ENCODE results near the gene PPP3CB.

Gene PPP3CB

DNA sequence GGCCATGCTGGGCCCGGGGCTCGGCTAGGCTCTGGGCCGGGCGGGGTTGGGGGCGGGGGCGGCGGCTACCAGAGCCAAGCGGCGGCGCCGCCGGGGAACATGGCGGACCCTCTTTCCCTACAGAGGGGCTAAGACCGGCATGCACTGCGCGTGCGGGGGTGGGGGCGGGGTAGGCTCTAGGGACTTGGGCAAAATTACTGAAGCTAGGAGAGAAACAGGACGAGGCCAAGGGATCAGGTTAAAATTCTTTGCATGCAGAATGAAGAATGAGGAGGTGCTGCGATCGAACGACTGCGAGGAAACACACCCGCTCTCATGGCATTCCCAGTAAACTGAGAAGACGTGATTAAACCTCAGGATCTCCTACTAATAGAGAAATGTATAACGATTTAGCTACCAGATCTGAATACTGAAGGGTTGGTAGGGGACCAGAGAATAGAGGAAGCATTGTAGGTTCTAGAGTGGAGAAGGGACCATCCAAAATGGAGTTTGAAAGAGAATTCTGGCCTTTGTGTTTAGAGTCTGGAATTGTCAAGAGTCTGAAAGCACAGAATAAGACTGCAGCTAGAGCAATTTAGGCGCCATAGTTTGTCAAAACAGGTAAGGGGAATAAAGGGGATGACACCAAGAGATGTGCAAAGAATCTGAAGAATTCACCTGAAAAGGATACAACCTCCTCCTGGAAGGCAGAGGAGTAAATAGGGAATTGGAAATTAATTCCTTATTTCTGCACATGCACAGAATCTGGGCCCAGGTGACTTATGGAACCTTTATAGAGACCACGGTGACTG lies at the start of gene PPP3CB:
Gene PPP3CB (minus strand): TSS at position 141 of the 791 bp plus-strand sequence. CDS start 135 bp downstream, at position 6.
- peak; percentile 82 to 93 (median 85) for DNase-seq

DNA sequence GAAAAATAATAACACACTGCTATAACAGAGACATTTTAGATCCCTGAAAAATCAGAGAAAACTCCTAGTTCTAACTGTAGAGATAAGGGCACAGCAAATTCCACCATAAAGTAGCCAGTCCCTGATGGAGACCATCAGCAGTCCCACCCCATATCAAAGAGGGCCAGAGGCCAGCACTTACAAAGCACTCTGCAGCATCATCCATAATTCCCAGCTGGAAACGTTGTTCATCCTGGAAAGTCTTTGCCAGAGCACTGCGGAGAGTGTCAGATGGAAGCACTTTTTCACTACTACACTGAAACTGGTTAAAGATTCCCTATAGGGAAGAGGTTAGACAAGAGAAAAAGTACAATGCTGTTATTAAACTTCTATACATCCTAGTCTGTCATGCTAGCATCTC lies 49.5 kb upstream of the PPP3CB start:
- no peak for DNase-seq

DNA sequence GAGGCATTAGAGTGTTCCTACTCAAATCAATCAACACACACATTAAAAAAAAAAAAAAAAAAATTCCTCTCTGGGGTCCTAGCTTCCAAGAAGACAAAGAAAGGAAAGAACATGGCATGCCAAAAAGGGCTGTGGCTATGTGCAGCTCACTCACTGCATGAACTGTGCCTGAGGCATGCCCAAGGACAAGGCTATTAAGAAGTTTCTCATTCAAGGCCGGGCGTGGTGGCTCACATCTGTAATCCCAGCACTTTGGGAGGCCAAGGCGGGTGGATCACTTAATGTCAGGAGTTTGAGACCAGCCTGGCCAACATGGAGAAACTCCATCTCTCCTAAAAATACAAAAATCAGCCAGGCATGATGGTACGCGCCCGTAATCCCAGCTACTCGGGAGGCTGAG lies 41.9 kb upstream of the PPP3CB start:
- no peak for DNase-seq

DNA sequence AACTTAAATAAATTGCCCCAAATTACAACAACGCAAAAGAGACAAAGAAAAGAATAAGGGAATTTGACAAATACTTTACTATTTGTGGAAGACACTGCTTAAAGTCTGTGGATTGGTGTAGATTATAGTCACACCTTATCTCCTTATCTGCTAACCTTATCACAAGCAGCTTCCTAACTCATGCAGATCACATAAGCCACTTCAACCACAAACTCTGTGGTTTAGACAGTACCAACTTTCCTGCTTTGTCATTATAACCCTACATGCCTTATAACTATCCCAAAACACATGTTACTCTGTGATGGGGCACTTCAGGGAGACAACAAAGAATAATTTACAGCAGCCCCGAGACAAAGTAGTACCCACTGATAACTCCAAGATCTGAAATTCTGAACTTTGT lies 41.5 kb upstream of the PPP3CB start:
- DNase-seq = no peak

DNA sequence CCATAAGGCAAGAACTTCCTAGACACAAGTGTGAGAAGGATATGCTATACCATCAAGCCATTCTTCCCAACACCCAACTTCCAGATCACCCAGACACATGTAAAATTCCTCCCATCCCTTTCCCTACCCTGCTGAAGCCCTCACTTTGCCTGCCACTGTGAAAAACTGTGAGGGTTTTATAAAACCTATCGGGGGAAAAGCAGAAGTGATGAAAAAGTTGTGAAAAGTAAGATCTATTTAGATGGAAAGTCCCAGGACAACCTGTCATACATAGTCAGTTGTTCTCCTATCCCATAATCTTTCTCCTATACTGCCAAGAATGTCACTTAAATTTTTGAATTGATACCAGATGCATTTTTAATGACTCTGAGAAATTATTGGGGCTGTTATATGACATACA lies 39.0 kb upstream of the PPP3CB start:
- DNase-seq = no peak

DNA sequence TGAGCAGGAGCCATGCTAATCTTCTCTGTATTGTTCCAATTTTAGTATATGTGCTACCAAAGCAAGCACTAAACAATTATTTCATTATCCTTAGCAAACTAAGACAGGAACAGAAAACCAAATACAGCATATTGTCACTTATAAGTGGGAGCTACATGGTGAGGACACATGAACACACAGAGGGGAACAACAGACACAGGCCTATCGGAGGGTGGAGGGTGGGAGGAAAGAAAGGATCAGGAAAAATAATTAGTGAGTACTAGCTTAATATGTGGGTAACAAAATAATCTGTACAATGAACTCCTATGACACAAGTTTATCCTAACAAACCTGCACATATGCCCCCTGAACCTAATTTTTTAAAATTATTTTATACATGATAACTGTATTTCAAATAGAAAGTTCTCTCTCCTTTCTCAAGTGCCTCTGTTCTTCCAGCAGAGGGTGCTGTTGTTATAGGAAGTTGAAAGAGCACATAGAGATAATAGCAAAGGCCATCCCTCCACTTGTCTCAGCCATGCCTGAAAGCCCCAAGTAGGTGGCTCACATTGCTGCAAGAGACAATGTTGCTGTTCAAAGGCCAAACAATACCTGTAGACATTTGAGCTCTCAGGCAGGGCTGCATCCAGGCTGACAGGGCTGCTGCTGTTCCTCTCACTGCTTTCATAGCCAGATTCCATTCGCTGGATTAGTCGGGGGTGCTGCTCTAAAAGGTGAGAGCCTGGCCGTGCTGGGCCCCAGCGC lies 33.4 kb upstream of the PPP3CB start:
- peak; percentile 17 to 75 (median 75) for DNase-seq

DNA sequence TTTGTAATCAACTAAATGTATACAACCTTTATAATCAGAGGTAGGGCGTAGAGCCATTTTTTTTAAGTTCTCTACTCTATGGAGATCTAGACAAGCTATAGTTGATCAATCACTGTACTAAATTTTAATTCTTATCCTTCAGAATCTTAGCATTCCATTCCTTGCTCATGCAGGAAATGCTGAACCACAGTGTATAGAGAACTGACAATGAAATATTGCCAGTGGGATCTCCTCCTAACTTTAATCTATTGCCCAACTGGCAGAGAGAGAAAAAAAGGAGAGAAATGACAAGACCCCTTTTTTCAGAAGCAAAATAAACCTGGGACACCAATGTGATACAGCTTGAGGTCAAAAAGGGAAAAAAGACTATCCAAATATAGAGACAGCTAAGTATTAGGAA lies 26.4 kb upstream of the PPP3CB start:
- DNase-seq = no peak

DNA sequence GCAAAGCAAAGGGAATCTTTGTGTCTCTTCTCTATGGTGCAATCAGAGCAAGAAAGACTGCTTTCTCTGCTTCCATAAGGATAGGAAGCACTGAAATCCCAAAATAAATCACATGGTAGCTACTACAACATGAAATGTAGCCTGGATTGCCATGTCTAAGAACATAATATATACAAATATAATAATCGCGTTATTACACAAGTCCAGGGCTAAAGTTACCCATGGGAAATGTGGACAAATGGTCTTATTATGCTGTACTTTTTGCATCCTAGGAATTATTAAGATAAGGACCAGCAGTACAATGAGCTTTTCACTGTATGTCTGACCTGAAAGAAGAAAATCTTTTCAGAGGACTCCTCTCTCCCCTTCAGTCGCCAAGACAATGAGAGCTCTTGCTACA lies 23.5 kb upstream of the PPP3CB start:
- DNase-seq = no peak

DNA sequence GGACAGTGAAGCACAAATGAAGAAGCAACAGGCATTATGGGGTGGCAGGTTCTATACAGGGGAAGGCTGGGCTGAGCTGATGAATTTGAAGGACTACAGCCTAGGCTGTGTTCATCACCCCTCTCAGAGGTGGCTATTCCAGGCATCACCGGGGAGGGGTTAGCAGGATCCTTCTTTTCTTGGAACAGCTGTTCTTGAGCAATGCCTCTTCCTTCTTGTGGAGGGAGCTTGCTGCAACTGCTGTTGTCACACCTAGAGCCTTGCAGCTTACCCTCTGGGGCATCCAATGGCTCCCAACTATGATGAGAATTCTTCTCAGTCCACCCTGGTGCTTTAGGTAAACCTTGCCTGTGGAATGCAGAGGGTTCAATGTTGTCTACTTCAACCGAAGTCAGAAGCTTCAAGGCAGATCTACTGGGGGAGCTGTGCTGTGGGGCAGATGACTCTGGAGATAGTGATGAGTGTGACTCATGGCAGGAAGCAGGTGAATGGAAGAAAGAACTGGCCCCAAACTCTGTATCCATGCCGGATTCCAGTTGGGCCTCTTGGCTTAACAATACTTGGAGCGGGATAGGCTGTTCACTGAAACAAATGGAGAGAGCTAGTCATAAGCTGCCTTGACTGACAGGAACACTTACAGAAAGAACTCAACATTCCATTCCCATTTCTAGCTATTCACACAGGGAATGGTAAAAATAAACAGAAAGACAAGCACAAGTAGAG lies 21.5 kb upstream of the PPP3CB start:
- DNase-seq = no peak

DNA sequence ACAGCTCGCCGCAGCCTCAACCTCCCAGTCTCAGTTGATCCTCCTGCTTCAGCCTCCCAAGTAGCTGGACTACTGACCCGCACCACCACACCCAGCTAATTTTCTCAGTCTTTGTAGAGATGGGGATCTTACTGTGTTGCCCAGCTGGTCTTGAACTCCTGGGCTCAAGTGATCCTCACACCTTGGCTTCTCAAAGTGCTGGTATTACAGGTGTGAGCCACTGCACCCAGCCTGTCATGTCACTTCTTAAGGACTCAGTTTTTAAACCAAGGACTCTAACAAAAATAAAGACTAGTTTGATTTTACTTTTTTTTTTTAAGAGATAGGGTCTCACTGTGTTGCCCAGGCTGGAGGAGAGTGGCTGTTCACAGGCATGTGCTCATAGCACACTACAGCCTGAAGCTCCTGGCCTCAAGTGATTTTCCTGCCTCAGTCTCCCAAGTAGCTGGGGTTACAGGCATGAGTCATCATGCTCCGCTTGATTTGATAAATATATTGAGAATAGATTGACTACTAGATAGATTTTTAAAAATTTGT lies 16.5 kb upstream of the PPP3CB start:
- DNase-seq = no peak

DNA sequence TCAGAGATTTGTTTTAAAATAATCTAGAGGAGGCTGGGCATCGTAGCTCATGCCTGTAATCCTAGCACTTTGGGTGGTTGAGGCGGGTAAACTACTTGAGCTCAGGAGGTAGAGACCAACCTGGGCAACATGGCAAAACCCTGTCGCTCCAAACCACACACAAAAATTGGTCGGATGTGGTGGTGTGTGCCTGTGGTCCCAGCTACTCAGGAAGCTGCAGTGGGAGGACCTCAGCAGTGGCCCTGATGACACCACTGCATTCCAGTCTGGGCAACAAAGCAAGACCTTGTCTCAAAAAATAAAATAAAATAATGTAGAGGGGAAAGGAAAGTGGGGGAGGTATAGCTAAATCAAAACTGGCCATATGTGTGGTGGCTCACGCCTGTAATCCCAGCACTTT lies 13.9 kb upstream of the PPP3CB start:
- DNase-seq = no peak

DNA sequence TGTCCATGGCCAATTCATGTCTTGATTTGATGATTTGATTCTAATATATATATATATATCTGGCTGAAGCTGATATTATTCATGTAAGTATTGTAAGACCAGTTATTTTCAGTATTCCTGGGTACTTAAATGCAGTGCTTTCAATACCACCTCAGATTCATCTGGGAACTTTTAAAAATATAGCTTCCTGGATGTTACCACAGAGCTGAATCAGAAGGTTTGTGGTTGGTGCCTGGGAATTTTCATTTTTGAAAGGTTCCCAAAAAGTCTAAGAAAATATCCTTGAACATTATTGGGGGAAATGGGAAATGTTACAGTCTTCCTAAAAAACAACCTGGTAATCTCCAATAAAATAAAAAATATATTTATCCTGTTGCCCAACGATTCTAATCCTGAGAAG lies 10.7 kb upstream of the PPP3CB start:
- no peak for DNase-seq

DNA sequence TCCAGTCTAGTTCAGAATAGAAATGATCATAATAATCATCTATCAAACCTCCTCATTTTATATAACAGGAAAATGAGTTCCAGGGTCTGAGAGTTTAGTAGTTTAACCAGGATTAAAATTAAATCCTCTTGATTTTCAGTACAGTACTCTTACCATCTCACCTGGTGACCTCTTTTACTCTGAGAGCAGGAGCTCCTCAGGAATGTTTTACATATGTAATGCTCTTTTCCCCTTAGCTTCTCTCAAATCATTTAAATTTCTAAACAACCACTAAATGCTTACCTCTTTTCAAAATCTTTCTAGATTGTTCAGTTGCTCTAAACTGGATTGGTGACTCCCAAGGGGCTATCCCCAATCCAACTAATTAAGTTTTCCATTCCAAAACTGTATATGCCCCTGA lies 10.2 kb upstream of the PPP3CB start:
- DNase-seq = no peak

DNA sequence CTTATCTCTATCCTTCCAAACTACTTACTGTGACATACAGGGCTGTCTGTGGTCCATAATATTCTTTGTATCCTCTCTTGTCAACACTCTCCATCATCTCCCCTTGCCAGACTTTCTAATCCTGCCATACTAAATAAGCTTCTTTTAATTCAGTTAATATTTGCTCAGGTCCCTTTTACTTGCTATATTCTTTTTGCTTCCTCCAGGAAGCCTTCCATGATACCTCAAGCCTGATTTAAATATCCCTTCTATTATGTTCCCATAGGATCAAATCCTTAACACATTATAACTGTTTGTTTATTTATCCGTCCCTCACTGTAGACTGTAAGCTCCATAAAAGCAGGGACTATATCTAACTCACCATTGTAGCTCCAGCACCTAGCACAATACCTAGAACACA lies 7.2 kb upstream of the PPP3CB start:
- DNase-seq = no peak

DNA sequence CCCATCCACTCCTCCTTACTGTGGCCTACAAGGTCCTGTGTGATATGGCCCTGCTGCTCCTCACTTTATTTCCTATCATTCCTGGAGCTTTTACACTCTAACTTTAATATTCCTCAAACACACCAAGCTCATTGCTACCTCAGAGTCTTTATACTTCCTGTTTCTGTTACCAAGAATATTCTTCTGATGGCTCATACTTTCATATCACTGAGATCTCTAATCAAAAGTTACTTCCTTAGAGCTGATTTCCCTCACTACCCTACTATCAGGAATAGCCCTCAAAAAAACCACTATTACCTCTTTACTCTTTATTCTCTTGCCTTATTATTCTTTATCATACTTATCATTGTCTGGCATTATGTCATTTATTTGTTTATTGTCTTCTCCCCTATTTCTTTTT lies 5.8 kb upstream of the PPP3CB start:
- no peak for DNase-seq

DNA sequence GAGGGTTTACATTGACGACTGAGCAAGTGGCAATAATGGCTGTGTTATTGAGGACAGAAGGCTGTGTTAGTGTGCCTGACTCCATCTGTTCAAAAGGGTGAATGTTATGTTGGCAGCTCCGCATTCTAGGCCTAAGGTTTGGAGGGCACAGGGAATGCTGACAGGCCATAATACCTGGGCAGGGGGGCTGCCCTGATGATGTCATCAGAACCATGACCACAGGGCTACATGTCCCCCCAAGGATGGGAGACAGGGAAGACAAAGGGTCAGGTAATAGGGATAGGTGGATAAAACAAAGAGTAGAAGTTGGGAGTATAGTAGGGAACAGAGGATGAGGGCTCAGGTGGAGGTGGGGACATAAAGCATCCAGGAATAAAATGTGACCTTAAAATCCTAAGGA lies 1.8 kb upstream of the PPP3CB start:
- DNase-seq = no peak

DNA sequence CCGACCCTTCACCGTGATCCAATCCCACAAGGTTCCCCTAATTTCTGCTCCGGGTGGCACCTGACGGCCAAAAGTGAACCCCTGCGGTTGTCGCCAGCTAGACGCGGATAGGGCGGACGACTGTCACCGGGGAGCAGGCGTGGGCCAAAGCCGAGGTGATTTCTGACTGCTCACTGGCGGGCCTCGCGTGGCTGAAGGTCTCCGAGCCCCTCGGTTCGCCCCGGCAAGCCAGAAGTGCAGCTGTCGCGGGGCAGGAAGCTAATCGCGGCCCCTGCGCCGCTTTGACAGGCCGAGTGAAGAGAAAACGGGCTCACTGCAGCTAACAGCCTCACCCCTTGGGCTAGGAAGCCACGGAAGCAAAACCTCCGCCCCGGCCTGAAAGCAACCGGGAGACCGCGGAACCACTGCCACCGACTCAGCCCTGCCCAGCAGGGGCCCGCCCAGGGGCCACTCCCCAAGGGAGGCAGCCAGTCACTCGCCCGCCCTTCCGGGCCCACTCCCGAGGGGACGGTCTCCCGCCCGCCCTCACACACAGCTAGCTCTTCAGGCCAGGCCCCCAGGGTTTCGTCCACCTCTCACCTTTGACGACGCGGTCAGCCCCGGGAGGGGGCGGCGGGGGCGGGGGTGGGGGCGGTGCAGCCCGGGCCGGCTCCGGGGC lies 469 bp downstream of the PPP3CB start:
- peak; percentile 56 to 84 (median 80) for DNase-seq

DNA sequence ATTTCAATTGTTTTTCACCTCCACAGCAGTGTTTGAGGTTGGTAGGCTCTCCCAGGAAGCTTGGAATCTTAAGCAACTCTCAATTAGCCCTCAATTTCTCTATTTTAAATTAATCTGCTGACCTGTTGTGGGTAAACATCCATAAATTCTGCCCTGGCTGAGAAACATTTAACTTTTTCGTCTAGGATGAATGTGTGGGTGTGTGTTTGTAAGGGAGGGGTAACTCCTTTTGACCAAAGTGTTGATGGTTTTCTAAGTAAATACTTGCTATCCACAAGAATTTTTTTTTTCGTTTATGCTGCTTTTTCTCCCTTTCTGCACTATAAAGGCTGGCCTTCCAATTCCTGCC lies 973 bp downstream of the PPP3CB start:
- peak in 1 of 3 experiments; percentile 23 for DNase-seq

DNA sequence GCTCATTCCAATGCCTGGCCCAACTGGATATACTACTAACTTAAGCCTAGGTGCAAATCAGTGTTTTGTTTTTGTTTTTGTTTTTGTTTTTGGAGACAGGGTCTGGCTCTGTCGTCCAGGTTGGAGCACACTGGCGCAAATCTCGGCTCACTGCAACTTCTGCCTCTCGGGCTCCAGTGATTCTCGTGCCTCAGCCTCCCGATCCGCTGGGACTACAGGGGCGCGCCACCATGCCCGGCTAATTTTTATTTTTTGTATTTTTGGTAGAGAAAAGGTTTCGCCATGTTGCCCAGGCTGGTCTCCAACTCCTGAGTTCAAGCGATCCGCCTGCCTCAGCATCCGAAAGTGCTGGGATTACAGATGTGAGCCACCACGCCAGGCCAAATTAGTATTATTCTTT lies 1.6 kb downstream of the PPP3CB start:
- DNase-seq = no peak

DNA sequence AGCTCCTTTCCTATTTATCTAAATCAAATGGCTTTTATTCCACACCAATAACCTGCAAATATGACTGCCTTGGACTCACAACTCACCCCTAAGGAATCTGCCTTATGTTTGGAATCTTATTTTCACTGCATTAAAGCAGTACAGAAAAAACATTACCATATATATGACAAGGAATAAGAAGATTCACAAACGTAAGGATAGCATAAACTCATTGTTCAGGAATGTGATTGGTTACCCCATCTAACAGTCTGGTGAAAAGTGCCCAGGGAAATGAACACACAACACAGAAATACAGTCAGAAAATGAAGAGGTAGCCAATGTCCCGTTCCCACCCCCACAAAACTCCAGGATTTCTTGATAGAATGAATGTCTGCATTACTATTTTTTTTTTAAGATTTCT lies 2.0 kb downstream of the PPP3CB start:
- DNase-seq = no peak

DNA sequence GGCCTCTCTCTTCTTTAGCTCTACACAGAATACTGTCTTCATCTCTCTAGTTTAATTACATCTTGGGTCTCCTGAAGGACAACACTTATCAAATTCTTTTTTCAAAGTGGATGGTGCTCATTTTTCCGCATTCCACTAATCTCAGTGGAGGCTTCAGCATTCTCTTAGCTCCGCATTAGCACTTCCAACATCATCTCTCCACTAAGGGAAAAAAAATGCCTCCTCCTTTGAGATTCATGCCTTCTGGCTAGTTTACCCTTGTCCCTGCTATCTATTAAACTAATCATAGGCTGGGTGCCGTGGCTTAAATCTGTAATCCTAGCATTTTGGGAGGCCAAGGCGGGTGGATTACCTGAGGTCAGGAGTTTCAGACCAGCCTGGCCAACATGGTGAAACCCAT lies 9.2 kb downstream of the PPP3CB start:
- no peak for DNase-seq

DNA sequence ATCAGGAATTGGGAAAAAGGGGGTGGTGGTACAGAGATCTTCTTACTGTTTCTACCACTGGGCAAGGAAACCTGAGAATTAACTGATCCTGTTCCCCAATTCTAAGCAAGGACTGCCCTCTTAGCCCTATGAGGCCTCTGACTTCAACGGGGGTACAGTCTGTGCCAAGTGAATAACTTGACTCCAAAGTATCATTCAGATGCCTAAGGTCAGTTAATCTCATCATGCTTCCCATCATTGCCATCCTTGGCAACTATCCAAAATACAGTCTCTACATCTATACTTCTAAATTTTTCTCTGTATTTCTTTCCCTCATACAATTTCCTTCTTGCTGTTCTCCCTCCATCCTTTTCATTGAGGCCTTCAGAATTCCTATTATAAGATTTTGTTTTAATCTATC lies 10.5 kb downstream of the PPP3CB start:
- DNase-seq = no peak

DNA sequence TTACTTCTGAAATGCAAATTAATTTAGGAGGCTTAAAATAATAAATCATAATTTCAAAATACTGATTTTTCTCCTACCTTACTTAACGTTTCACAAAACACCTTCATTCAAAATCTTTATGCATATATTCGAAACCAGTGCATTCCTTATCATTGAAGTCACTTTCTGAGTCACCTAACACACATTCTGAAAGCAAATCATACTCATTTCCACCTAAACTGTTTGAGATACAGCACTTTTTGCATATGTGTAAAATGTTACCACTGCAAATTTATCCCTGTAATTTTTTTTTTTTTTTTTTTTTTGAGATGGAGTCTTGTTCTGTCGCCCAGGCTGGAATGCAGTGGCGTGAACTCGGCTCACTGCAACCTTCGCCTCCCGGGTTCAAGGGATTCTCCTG lies 15.7 kb downstream of the PPP3CB start:
- DNase-seq = no peak
